Trophoblast cell (in vitro differentiated cells and primary cell): Measurements from ENCODE around the gene JAKMIP1.

Experiments
- DNase-seq, 2 donors: peaks; one replicate each; pipeline ENCODE4 v3.0.0-alpha.2; 2016
- H2AFZ ChIP-seq: 2 replicates; pipeline ENCODE4 v1.6.1; 2013; ENCODE audit warnings: low read length, moderate library complexity, mild to moderate bottlenecking; ENCODE audit not compliant: insufficient read depth, poor library complexity
- H2AK5ac ChIP-seq: 2 replicates; pipeline ENCODE4 v1.6.1; 2013; ENCODE audit warnings: mild to moderate bottlenecking, low read length
- H2BK120ac ChIP-seq: 2 replicates; pipeline ENCODE4 v1.6.1; 2013; ENCODE audit warnings: low read length, mild to moderate bottlenecking, moderate library complexity; ENCODE audit not compliant: insufficient read depth, poor library complexity
- H2BK12ac ChIP-seq: 2 replicates; pipeline ENCODE4 v1.6.1; 2013; ENCODE audit warnings: mild to moderate bottlenecking, low read length, moderate library complexity
- H2BK5ac ChIP-seq: 2 replicates; pipeline ENCODE4 v1.6.1; 2013; ENCODE audit warnings: low read length, low read depth, moderate library complexity, mild to moderate bottlenecking; ENCODE audit not compliant: poor library complexity
- H3K14ac ChIP-seq: 2 replicates; pipeline ENCODE4 v1.6.1; 2013; ENCODE audit warnings: mild to moderate bottlenecking, low read length
- H3K18ac ChIP-seq: 2 replicates; pipeline ENCODE4 v1.6.1; 2013; ENCODE audit warnings: mild to moderate bottlenecking, low read length
- H3K23ac ChIP-seq: 2 replicates; pipeline ENCODE4 v1.6.1; 2013; ENCODE audit warnings: low read length
- H3K27ac ChIP-seq: 2 replicates; pipeline ENCODE4 v1.5.1; 2013; ENCODE audit warnings: low read depth, mild to moderate bottlenecking, inconsistent platforms, low read length, moderate library complexity
- H3K27me3 ChIP-seq: 2 replicates; pipeline ENCODE4 v1.6.1; 2013; ENCODE audit warnings: inconsistent platforms, mild to moderate bottlenecking, low read length, moderate library complexity; ENCODE audit not compliant: insufficient read depth
- H3K36me3 ChIP-seq, 2 experiments: 1 replicate in 1 of 2; 2 replicates in 1 of 2; pipeline ENCODE4 v1.6.1; 2013; ENCODE audit warnings: low read length in 2 of 2, mild to moderate bottlenecking in 2 of 2, moderate library complexity in 1 of 2; ENCODE audit not compliant: insufficient read depth in 2 of 2, control insufficient read depth in 1 of 2
- H3K4ac ChIP-seq: 2 replicates; pipeline ENCODE4 v1.6.1; 2013; ENCODE audit warnings: low read depth, mild to moderate bottlenecking, low read length, moderate library complexity
- H3K4me1 ChIP-seq, 2 experiments: 1 replicate in 1 of 2; 2 replicates in 1 of 2; pipeline ENCODE4 v1.6.1; 2013; ENCODE audit warnings: low read length in 2 of 2, mild to moderate bottlenecking in 2 of 2, moderate library complexity in 1 of 2; ENCODE audit not compliant: insufficient read depth in 2 of 2, control insufficient read depth in 1 of 2
- H3K4me2 ChIP-seq: 2 replicates; pipeline ENCODE4 v1.6.1; 2013; ENCODE audit warnings: inconsistent platforms, mild to moderate bottlenecking, low read length, moderate library complexity
- H3K4me3 ChIP-seq: 2 replicates; pipeline ENCODE4 v1.5.1; 2013; ENCODE audit warnings: mild to moderate bottlenecking, low read depth, low read length, inconsistent platforms
- H3K79me1 ChIP-seq: one replicate; pipeline ENCODE4 v1.6.1; 2013; ENCODE audit warnings: low read length
- H3K79me2 ChIP-seq: 2 replicates; pipeline ENCODE4 v1.6.1; 2013; ENCODE audit warnings: low read length, mild to moderate bottlenecking; ENCODE audit not compliant: control insufficient read depth, insufficient read depth, poor library complexity
- H3K9ac ChIP-seq: 2 replicates; pipeline ENCODE4 v1.6.1; 2013; ENCODE audit warnings: mild to moderate bottlenecking, low read length
- H3K9me3 ChIP-seq: 2 replicates; pipeline ENCODE4 v1.6.1; 2013; ENCODE audit warnings: low read depth, mild to moderate bottlenecking, control low read depth, inconsistent platforms, low read length; ENCODE audit not compliant: insufficient read depth
- H4K12ac ChIP-seq: 2 replicates; pipeline ENCODE4 v1.6.1; 2013; ENCODE audit warnings: low read depth, mild to moderate bottlenecking, low read length, moderate library complexity
- H4K8ac ChIP-seq: 2 replicates; pipeline ENCODE4 v1.6.1; 2013; ENCODE audit warnings: low read depth, mild to moderate bottlenecking, low read length, moderate library complexity
- H4K91ac ChIP-seq: one replicate; pipeline ENCODE4 v1.6.1; 2013; ENCODE audit warnings: low read depth, mild to moderate bottlenecking, low read length, moderate library complexity
- WGBS: extraction: QIAGEN DNeasy Blood & Tissue Kit; methylation state at CpG from one replicate; pipeline ENCODE4 v1.1.7; 2013; ENCODE audit warnings: missing lambda C conversion rate; ENCODE audit not compliant: insufficient read length, insufficient coverage; ENCODE audit errors: extremely low coverage; 5-methylcytosine and 5-hydroxymethylcytosine counted together

The JAKMIP1 gene

DNA sequence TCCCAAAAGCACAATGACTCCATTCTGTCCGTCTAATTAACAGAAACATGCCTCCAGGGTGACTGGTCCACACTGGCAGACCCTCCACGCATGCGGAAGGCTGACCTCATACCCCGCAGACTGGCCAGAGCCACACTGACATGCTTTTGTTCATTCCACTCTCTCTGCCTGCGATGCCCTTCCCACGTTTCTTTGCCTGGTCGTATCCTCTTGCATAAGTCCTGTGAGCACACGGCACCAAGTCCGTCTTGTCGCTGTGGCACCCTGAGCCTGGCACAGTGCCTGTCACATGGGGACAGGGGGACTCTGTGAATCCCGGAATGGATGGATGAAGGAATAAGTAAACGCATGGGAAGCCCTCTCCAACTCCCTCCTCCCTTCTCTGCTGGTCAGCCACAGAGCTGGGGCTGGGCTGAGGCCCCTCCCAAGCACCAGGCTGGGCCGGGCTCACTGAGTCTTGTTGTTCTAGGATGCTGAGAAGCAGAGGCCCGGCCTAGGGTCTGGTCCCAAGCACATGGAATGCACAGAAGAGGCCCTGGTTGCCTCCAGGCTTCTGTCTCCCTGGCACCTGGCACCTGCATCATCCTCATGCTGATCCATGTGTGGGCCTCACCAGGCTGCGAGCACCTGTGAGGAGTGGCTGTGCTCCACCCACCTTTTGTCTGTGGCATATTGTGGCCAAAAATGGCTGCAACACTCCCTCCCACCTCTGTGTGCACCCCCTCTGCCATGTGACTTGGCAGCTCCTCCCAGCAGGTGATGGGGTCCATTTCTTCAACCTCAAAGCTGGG, 143.2 kb downstream of the JAKMIP1 start:
- H3K4ac ChIP-seq = no peak overlapping the region
- H3K79me1 ChIP-seq = no peaks in the 10 kb centered on the region
- H2AFZ ChIP-seq = no peak overlapping the region
- peaks cover 37% of the 10 kb centered on the region for H3K9me3 ChIP-seq
- no peak for DNase-seq
- H3K79me2 ChIP-seq = no peaks in the 10 kb centered on the region
- no peak overlapping the region for H2BK5ac ChIP-seq
- no peak overlapping the region for H3K14ac ChIP-seq
- no peak overlapping the region for H3K23ac ChIP-seq
- H3K9ac ChIP-seq = no peak overlapping the region
- H3K36me3 ChIP-seq = no peaks in the 10 kb centered on the region
- H3K18ac ChIP-seq = no peak overlapping the region
- no peaks in the 10 kb centered on the region for H3K4me1 ChIP-seq
- H2AK5ac ChIP-seq = no peak overlapping the region
- no peak overlapping the region for H3K4me3 ChIP-seq
- H3K27me3 ChIP-seq = no peaks in the 10 kb centered on the region
- H3K27ac ChIP-seq = no peak overlapping the region
- no peak overlapping the region for H3K4me2 ChIP-seq
- H4K91ac ChIP-seq = no peak overlapping the region
- no peak overlapping the region for H4K12ac ChIP-seq
- no peak overlapping the region for H4K8ac ChIP-seq
- no CpG with 5 or more reads among the region's 15 CpGs for WGBS
- no peak overlapping the region for H2BK120ac ChIP-seq
- H2BK12ac ChIP-seq = no peak overlapping the region

DNA sequence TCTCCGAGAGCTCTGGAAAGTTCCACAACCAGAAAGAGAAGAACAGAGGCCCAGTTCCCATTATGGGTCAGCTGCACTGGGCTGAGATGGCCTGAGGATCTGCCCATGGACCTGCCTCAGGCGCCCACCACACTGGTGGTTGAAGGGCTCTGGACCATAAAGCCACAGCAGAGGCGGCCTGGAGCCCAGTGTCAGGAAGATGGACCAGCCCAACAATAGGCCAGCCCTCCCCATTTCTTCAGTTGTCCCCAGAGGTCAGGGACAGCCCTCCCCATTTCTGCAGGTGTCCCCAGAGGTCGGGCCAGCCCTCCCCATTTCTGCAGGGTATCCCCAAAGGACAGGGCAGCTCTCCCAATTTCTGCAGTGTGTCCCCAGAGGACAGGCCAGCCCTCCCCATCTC, 144.9 kb downstream of the JAKMIP1 start:
- Histone ChIP-seq H4K8ac (no peak overlapping the region), H2AK5ac (no peak overlapping the region), H3K9ac (no peak overlapping the region), H3K9me3 (peaks cover 24% of the 10 kb centered on the region), H3K4me3 (no peak overlapping the region), H2AFZ (no peak overlapping the region), H4K12ac (no peak overlapping the region), H3K79me1 (no peaks in the 10 kb centered on the region), H2BK5ac (no peak overlapping the region), H2BK12ac (no peak overlapping the region), H3K27me3 (no peaks in the 10 kb centered on the region), H3K4me1 (no peaks in the 10 kb centered on the region), H3K18ac (no peak overlapping the region), H3K4ac (no peak overlapping the region), H2BK120ac (no peak overlapping the region), H4K91ac (no peak overlapping the region), H3K79me2 (no peaks in the 10 kb centered on the region), H3K36me3 (no peaks in the 10 kb centered on the region), H3K4me2 (no peak overlapping the region), H3K14ac (no peak overlapping the region), H3K27ac (no peak overlapping the region), H3K23ac (no peak overlapping the region)
- WGBS = no CpG with 5 or more reads among the region's 4 CpGs
- no peak for DNase-seq

DNA sequence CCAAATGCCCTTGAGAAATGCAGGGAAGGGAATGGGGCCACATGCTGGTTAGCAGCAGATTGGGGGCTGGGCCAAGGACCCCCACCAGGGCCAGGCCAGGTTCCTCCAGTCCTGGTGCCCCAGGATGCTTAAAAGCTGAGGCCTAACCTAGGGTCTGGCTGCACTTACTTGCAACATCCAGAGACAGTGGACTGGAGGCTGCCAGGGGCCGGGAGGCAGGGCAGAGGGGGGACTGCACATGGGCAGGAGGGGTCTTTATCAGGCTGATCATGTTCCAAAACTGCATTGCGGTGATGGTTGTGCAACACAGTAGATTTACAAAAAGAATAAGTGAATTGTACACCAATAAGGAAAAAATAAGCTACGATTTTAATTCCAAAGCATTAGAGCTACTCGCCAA, 145.3 kb downstream of the JAKMIP1 start:
- Histone ChIP-seq H2AK5ac (no peak overlapping the region), H2BK120ac (no peak overlapping the region), H3K4me2 (no peak overlapping the region), H3K9me3 (peaks cover 21% of the 10 kb centered on the region), H3K18ac (no peak overlapping the region), H3K79me2 (no peaks in the 10 kb centered on the region), H3K14ac (no peak overlapping the region), H2BK12ac (no peak overlapping the region), H4K12ac (no peak overlapping the region), H4K8ac (no peak overlapping the region), H3K36me3 (no peaks in the 10 kb centered on the region), H3K4me3 (no peak overlapping the region), H3K27me3 (no peaks in the 10 kb centered on the region), H3K23ac (no peak overlapping the region), H2AFZ (no peak overlapping the region), H3K4me1 (no peaks in the 10 kb centered on the region), H4K91ac (no peak overlapping the region), H2BK5ac (no peak overlapping the region), H3K4ac (no peak overlapping the region), H3K79me1 (no peaks in the 10 kb centered on the region), H3K27ac (no peak overlapping the region), H3K9ac (no peak overlapping the region)
- WGBS = no CpG with 5 or more reads among the region's 4 CpGs
- no peak for DNase-seq

DNA sequence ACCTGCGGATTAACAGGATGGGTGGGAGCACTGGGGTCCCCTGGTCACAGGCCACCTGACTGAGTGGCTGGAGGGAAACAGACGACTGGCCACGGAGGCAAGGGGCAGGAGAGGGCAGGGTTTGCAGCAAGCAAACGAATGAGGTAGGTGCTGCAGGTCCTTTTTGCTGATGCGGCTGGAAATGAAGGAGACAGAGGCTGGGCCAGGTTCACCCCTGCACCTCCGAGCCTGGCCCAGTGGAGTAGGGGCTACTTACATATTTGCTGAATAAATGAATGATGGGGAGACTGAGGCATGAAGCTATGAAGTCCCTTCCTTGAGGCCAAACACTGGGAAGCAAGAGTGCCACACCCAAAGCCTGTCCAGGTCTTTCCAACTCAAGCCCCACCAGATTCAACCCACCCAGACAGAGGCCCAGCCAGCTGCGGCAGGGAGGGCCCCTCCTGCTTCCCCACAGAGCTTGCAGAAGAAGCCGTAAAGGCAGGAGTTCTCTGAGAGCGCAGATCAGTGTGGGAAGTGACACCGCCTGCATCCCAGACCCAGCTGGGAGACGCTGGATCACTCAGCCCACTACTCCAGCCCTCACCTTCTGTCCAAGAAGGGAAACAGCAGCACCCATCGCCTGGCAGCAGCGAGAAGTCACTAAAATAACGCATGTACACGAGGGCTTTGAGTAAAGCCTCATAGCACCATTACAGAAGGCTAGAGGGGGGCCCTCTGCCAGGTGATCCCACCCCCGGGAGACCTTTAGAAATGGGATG, 146.0 kb downstream of the JAKMIP1 start:
- no peak overlapping the region for H2BK5ac ChIP-seq
- H3K36me3 ChIP-seq = no peaks in the 10 kb centered on the region
- no peak overlapping the region for H3K23ac ChIP-seq
- no peak overlapping the region for H3K4me3 ChIP-seq
- H3K4ac ChIP-seq = no peak overlapping the region
- no peak overlapping the region for H2BK12ac ChIP-seq
- H3K4me2 ChIP-seq = no peak overlapping the region
- no peaks in the 10 kb centered on the region for H3K79me2 ChIP-seq
- no peak overlapping the region for H3K14ac ChIP-seq
- no peak overlapping the region for H2BK120ac ChIP-seq
- no peak overlapping the region for H4K12ac ChIP-seq
- no peaks in the 10 kb centered on the region for H3K79me1 ChIP-seq
- no peak overlapping the region for H2AFZ ChIP-seq
- H2AK5ac ChIP-seq = no peak overlapping the region
- H3K27ac ChIP-seq = no peak overlapping the region
- no CpG with 5 or more reads among the region's 16 CpGs for WGBS
- H4K8ac ChIP-seq = no peak overlapping the region
- H3K9ac ChIP-seq = no peak overlapping the region
- H4K91ac ChIP-seq = no peak overlapping the region
- H3K27me3 ChIP-seq = no peaks in the 10 kb centered on the region
- peaks cover 18% of the 10 kb centered on the region for H3K9me3 ChIP-seq
- no peak for DNase-seq
- no peak overlapping the region for H3K18ac ChIP-seq
- H3K4me1 ChIP-seq = no peaks in the 10 kb centered on the region
